Ishikawa (cell line): ENCODE results near the gene PLXNA2.

Experiments
- CEBPB ChIP-seq: IDR thresholded peaks from 2 replicates; pipeline ENCODE4 v1.6.1; 2012
- CREB1 ChIP-seq: IDR thresholded peaks from 2 replicates; pipeline ENCODE4 v1.6.1; 2012; ENCODE audit warnings: low read depth
- EGR1 ChIP-seq: IDR thresholded peaks from 2 replicates; pipeline ENCODE4 v1.6.1; 2012
- EP300 ChIP-seq: IDR thresholded peaks from 2 replicates; pipeline ENCODE4 v1.6.1; 2012; ENCODE audit warnings: borderline replicate concordance
- FOXM1 ChIP-seq: IDR thresholded peaks from 2 replicates; pipeline ENCODE4 v1.6.1; 2012; ENCODE audit warnings: low read depth, borderline replicate concordance
- MAX ChIP-seq: IDR thresholded peaks from 2 replicates; pipeline ENCODE4 v1.6.1; 2012
- NFIC ChIP-seq: IDR thresholded peaks from 2 replicates; pipeline ENCODE4 v1.6.1; 2012
- RAD21 ChIP-seq: IDR thresholded peaks from 2 replicates; pipeline ENCODE4 v1.6.1; 2012; ENCODE audit warnings: low read depth
- REST ChIP-seq: IDR thresholded peaks from 2 replicates; pipeline ENCODE4 v1.6.1; 2012; ENCODE audit warnings: low read depth, mild to moderate bottlenecking
- TAF1 ChIP-seq: IDR thresholded peaks from 2 replicates; pipeline ENCODE4 v1.6.1; 2012; ENCODE audit warnings: low read depth, mild to moderate bottlenecking
- TEAD4 ChIP-seq: IDR thresholded peaks from 2 replicates; pipeline ENCODE4 v1.6.1; 2012
- USF1 ChIP-seq: IDR thresholded peaks from 2 replicates; pipeline ENCODE4 v1.6.1; 2012
- YY1 ChIP-seq: IDR thresholded peaks from 2 replicates; pipeline ENCODE4 v1.6.1; 2012; ENCODE audit warnings: low read depth
- ZBTB7A ChIP-seq: IDR thresholded peaks from 2 replicates; pipeline ENCODE4 v1.6.1; 2012; ENCODE audit warnings: low read depth

PLXNA2 gene

GRCh38 chr1:208166340-208167138 is 77.6 kb downstream of the PLXNA2 start:
- no peak for TF ChIP-seq ZBTB7A
- TF ChIP-seq TEAD4: no peak
- TF ChIP-seq NFIC: no peak
- no peak for TF ChIP-seq MAX
- no peak for TF ChIP-seq FOXM1
- TF ChIP-seq EP300: no peak

GRCh38 chr1:208165659-208166058 is 78.5 kb downstream of the PLXNA2 start:
- TF ChIP-seq RAD21: no peak
- no peak for TF ChIP-seq EGR1
- TF ChIP-seq USF1: no peak
- TF ChIP-seq MAX: no peak
- TF ChIP-seq REST: no peak
- TF ChIP-seq TEAD4: no peak

- TF ChIP-seq YY1 (no peak), MAX (no peak), TEAD4 (no peak), TAF1 (no peak), FOXM1 (no peak), EGR1 (no peak), REST (no peak), NFIC (no peak), ZBTB7A (no peak), RAD21 (no peak), CREB1 (no peak)
Observed at GRCh38 chr1:208164609-208165008, 79.6 kb downstream of the PLXNA2 start.

GRCh38 chr1:208163539-208163938 is 80.6 kb downstream of the PLXNA2 start:
- no peak for TF ChIP-seq USF1
- no peak for TF ChIP-seq RAD21
- no peak for TF ChIP-seq NFIC
- no peak for TF ChIP-seq REST
- no peak for TF ChIP-seq MAX
- no peak for TF ChIP-seq FOXM1
- TF ChIP-seq TAF1: no peak
- no peak for TF ChIP-seq YY1
- TF ChIP-seq CREB1: no peak

GRCh38 chr1:208162903-208163302 is 81.3 kb downstream of the PLXNA2 start:
- TF ChIP-seq CEBPB: no peak
